Activated CD4-positive, alpha-beta T cell treated with anti-CD3 and anti-CD28 coated beads, Interleukin-2, Interleukin-4, amounts not matched to agents 100 ng/mL and 50 ng/mL, durations not matched to agents 16 hours and 8 hours (primary cell): Measurements from ENCODE around the gene CLK4.

Source experiments
- DNase-seq: peaks from one replicate; pipeline ENCODE4 v3.0.0-alpha.2; 2020; ENCODE audit warnings: low spot score

The CLK4 gene

DNA sequence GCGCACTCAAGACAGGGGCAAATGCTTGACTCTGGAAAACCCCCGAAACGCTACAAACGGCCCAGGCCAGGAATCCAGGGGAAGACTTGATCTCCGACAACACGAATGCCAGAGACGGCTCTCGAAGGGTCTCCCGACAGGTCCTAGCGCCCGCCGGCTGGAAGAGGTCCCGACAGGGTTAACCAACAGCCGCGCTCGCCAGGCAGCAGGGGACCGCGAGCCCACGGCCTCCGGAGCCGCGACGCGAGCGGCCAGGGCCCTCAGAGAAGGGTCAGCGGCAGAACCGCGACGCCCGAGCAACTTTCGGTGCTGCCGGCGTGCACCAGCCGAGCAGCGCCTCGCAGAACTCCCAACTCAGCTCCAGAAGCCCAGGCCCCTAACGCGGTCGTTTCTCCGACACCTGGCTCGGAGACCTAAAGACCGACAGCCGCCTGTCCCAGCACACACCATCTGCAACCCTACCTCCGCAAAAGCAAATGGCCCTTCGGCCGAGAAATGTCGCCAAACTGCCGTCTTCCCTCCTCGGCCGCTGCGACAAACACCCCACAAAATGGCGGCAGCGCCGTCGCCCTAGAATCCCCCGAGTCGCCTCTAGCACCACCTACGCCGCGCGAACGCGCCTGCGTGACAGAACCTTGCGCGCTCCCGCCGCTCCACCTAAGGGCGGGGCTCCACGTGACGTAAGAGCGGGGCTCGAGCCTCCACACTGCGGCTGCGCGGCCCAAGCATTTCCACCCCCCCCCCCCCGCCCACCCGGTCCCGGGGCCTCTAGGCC, at the start of gene CLK4:
TSS of gene CLK4 (minus strand) at position 567 of the 775 bp plus-strand sequence. CDS start 3,634 bp downstream, outside the sequence.
- DNase-seq = peak; percentile 96

DNA sequence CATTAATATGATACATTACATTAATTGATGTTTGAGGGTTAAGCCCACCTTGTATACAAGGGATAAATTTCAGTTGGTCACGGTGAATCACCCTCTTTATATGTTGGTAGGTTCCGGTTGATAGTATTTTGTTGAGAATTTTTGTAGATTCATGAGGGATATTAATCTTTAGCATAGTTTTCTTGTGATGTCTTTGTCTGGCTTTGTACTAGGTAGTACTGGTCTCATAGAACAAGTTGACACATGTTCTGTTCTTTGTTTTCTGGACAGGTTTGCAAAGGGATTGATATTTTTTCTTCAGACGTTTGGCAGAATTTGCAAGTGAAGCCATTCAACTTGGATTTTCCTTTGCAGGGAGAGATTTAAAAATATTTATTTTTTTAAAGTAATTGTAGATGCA, 49.1 kb upstream of the CLK4 start:
- no peak for DNase-seq

DNA sequence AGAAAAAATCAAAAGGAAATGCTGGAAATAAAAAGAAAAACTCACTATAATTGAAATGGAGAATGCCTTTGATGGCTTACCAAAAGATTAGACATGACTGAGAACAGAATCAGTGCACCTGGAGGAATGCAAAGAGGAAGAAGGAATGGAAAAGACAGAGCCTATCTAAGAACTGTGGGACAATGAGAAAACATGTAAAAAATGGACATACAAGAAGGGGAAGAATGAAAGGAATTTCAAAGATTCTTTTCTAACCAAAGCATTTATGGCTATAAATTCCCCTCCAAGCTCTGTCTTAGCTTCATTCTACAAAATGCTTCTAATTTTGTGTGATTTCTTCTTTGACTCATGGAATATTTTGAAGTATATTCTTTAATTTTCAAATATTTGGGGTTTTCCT, 47.5 kb upstream of the CLK4 start:
- no peak for DNase-seq

DNA sequence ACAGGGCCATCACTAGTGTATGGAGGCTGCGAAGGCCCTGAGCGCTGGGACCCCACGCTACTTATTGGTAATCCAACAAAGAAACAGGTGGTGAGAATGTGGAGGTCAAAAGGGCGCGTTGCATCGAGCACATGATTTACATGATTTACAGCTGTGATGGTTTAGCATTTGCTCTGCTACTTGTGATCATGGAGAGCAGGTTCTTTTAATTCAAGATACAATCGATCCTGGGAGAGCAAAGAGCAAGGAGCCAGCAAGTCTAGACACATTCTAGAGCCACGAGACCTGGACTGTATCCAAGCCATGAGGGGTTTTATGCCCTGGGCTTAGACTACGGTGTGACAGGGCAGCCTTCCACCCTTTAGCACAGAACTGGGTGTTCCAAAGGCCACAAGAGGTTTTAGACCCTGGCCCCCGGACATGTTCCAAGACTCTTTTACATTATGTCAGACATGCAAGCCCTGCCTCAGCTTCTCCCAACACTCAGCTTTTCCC, 47.0 kb upstream of the CLK4 start:
- DNase-seq = no peak

DNA sequence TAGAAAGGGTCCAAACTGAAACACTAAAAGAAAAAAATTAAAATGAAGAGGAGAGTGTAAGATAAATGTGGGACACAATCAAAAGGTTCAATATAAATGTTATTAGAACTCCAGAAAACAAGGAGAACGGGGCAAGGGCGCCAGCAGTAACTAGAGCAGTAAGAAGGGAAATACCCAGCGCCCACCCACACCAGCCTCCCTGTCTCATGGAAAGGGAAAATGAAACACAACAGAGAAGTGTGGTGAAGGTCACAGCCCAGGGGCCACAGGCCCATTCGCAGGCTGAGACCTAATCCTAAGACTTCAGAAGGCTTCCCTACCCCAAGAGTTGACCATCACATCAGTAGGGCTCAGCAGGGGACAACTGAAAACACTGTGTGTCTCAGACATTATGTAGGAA, 45.8 kb upstream of the CLK4 start:
- no peak for DNase-seq

DNA sequence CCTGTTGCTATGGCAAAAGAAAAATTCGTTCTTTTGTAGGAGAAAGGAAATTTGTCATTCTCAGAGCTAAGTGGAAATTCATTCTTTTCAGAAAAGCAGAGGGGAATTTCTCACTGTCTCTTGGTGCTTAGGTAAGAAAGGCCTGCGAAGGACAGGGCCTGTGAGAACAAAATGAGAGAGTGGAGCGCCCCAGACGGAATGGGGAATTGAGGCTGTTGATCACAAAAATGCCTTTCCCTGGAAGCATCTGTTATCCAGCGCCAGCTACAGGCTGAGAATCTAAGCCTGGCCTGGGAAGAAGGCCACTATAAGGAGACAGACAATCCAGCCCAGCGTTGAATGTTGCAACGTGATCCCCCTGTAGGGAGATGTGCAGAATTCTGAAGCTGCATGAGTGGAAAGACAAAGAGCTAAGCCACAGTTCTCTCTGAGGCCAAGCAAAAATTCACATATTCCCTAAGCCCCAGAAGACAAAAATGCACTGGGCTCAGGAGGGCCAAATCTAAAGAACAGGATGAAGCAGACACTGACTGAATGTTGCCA, 44.8 kb upstream of the CLK4 start:
- no peak for DNase-seq

DNA sequence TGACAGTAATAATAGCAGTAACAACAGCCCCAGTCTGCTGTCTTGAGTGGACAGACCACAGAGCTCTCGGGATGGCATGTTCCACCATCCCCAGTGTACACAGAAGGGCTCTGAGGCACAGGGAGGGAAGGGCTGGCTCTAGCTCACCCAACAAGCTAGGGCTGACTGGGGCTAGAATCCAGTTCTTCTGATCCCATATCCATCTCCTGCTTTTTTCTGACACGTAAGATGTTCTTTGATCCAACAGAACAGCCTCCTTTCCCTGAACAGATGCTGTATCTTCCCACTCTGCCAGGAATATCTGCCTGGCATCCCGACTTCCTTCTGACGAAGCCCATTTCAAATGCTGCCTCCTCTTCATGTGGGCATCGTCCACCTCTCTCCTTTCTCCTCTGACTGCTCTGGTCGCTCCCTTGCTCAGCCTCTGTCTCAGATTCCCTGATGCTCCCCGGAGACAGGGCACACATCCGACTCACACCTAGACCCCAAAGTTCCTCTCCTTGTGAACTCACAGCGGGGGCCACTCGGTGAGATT, 43.6 kb upstream of the CLK4 start:
- DNase-seq = no peak

DNA sequence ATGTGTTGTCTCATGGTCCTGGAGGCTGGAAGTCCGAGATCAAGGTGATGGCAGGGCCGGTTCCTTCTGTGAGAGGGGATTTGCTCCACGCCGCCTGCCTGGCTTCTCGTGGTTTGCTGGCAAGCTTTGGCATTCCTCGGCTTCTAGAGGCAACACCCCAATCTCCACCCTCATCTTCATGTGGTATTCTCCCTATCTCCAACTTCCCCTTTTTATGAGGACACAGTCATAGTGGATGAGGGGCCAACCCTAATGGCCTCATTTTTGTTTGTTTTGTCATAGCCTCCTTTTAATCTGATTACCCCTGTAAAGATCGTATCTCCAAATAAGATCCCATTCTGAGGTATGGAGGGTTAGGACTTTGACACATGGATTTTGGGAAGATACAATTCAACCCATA, 41.7 kb upstream of the CLK4 start:
- no peak for DNase-seq

DNA sequence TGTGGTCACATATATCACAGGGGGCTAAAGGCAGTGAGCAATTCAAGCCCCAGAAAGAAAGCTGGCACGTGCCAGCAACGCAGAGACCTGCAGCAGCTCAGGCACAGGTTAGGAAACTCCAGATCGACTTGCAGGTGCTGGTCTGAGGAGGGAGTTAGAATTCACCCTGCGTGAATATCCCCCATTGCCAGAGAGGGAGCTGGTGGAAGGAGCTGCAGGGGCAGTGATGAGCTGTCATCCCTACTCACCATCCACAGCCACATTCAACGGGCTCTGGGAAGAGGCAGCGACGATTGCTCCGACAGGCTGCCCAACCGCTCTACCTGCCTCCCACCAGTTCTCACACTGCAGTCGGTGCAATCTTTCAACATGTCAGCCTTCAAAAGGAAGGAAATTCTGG, 40.8 kb upstream of the CLK4 start:
- DNase-seq = no peak

DNA sequence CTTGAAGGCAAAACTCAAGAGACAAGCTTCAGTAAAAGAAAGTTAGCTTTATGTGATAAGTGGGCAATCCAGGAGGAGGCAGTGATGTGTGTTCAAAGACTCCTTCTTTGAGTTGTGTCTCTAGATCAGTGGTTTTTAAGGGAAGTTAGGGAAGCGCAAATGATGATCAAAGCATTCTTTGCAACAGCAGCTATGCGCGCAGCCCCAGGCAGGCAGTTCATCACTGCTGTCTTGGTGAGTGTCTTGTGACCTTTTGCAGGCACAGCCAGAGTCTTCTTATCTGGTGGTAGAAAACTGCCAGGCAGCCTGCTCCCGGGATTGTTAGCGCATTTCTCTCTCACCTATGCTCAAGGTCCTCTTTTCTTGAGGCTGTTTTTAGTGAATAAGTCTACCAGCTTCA, 40.3 kb upstream of the CLK4 start:
- DNase-seq = no peak

DNA sequence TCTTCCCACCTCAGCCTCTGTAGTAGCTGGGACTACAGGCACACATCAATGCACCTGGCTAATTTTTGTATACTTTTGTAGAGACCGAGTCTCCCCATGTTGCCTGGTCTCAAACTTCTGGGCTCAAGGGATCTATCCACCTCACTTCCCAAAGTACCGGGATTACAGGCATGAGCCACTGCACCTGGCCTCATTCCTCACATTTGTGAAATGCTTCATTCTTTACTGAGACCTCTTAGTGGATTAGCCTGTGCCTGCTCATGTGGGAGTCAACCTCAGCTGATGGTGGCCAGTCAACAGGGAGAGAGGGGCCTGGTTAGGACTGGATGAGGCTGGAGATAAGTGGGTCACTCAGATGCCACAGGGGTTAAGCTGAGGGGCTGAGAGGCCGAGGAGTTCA, 37.3 kb upstream of the CLK4 start:
- no peak for DNase-seq

DNA sequence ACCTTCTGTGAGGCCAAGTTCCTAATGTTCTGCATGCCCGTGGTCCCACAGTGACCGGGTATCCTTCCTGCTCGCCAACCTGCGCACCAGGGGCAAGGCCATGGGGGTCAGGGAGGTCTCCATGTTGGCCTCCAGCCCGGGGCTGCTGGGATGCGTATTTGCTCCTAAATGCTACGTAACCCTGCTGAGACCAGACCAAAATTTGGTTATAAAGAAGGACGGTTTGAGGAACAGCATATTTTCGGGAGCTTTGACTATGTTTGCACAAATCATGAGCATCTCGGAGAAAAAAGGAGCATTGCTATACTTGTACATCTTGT, 35.7 kb upstream of the CLK4 start:
- no peak for DNase-seq

DNA sequence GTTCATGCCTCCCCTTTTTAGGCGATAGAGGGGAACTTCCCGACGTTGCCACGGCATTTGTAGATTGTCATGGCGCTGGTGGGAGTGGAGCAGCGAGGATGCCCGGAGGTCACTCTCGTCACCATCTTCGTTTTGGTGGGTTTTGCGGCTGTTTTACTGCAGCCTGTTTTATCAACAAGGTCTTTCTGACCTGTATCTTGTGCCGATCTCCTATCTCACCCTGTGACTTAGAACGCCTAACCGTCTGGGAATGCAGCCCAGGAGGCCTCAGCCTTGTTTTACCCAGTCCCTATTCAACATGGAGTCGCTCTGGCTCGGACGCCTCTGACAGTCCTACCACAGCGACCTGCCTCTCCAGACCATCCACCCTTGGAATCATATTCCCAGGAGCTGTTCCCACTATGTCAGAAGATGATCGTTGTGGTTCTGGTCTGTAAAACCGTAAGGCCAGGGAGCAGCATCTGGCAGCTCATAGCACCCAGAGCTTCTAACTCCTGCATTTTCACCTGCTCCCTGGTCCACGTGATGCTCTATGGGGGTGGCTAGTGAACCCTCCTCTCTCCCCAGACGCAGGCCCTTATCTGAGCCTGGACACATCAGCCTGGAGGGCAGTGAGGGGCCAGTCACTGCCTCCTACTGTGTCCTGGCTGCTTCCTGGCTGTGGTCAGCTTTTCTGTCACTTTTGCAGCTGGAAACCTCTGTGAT, 35.1 kb upstream of the CLK4 start:
- DNase-seq = no peak

DNA sequence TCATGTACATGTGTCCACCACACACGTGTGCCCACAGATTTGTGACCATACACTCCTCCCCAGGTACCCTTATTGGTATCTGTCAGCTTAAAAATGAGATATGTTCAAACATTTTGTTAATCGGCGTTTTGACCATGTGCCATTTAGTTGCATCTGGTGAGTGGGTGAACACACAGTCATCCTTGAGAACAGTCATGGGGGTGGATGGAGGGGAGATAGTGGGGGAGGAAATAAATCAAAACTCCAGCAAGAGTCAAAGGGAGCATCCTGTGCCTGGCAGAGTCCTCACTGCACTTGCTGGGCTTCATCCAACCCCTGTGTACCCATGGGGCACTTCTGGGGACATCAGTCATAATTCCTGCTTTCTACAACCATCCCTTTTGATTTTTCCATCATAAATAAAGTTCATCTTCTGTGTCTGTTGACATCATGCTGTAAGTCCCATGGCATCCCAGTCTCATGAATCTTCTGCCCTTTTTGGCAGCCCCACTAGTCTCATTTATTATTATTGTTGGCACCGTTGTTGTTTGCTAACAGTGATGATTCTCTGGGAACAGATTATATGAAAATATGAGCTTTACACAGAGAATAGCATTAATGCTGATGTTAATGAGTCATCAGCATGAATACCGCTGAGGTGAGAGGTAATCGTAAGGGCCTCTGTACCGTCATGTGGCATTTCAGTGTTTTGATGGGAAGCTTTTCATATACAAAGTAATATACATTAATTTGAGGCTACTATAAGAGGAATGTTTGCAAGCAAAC, 24.4 kb upstream of the CLK4 start:
- no peak for DNase-seq

DNA sequence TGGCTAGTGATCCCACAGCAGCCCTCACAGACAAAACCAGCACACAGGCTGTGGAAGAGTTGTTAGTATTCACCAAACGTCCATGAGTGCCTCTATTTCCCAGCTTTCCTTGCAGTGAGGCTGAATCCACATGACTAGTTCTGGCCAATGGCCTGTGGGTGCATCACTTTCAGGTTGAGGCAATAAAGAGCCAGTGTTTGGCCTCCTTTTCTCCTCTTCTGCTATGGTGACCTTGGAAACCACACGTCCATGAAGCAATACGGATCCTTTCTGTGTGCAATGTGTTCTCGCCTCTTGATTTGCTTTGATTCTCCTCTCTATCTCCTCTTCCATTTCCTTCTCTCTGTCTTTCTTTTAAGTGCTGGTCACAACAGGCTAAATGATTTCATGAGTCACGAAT, 23.4 kb upstream of the CLK4 start:
- DNase-seq = no peak

DNA sequence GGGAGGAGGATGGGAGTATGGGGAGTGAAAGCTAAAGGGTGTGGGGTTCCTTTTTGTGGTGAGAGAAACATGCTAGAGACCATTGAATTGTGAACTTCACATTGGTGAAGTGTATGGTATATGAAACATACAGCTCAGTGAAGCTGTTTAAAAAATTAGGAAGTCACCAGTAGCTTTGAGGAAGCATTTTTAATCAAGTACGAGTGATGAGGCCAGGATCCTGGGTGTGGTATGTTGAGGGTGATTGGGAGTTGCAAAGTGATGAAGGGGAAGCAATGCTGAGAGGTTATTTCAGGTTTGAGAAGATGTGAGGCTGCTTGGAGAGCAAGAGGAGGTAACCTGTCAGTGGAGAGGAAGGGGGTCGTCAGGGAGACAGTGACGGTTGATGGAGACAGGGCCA, 22.7 kb upstream of the CLK4 start:
- DNase-seq = no peak

DNA sequence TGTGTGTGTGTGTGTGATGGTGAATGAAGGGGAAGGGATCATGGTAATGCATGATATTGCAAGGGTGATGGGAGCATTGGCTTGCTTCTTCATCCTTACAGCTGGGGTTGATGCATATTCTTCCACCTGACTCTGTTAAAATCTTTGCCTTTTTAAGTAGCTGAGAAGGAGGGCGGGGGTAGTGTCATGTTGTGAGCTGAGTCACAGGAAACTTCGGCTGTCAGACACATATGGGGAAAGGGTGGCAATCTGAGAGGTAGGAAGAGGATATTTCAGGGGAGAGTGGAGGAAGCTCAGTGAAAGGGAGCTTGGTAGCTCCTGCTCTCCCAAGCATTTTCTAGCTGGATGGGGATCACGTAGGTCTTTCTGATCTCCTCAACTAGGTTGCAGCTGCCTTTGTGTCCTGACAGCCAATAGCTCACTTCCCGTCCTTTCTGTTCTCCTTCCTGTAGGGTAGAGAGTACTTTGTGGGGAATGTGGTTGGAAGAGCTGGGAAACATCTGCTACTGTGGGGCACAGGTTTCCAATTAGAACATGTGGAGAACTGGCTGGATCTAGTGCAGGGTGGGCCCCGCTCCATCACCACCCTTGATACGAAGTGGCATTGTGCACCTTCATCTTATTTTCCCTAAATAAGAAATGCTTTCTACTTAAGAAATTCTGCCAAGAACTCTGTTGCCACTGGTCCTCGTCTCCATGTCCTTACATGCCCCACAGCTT, 18.1 kb upstream of the CLK4 start:
- no peak for DNase-seq

DNA sequence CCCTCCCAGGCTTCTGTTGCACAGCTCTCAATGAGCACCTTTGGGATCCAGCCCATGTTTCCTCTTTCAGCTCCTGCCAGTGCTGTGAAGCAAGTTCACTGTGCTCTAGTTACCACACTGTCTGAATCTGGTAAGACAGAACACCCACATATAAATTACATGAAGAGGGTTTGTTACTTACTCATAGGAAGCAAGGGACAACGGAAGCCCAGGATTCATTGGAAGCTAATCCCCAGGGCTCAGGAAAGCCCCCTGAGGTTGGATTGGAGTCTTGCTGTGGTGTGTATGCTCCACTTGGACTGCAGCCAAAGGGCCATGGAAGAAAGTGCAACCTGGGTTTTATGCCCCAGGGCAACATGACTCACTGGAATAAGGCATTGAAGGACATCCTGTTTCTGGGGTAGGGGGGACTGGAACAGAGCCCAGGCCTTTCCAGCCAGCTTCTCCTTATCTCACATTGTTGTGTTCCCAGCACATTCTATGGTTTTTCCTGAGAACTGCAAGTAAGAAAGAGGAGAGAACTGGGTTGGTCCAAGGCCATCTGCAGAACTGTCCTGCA, 15.6 kb upstream of the CLK4 start:
- no peak for DNase-seq

DNA sequence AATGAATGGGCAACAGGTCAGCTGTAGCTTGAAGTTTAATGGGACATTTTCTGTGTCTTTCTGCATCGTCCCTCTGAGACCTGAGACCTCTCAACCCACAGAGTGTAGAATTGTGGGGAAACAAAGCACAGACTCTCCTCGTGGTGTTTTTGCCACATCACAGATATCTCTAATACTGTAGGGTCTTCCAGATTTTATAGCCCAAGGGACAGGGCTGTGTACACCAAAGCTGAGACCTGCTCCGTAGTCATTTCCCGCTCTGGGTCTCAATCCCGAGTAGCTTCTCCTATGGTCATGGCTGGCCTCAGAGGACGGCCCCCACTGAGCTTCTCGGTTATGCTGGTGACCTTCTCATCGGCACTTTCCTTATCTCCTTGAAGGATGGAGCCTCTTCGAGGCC, 14.9 kb upstream of the CLK4 start:
- DNase-seq = no peak

DNA sequence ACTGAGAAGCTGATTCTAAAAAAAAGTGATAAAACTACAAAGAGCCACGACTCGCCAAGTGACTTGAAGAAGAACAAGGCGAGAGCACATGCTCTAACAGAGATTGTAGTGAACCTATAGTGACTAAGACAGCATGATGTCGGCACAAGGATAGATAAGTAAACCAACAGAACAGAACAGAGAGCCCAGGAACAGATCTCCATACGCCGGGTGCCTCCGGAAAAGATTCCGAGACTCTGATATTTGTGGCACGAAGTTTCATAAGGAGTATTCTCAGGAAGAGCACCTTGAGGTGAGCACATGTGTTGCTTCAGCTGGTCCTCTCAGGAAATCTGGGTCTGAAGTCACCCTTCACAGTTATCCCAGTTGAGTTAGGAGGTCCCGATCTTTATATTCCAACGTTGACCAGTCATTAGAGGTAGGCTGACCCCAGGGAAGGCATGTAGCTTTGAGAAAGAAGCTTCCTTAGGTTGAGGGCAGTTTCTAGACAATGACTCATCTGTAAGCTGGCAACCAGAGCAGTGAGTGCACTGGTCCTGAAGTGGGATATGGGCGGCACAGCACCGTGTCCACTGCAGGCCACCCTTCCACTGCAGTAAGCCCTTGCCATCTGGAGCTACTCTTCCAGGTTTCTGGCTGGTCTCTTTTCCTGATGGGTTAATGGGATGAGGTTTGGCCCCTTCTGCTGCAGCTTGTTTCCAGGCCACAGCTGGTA, 13.6 kb upstream of the CLK4 start:
- DNase-seq = no peak
